ENCODE measurements around the gene CIT.

- no peak for TF ChIP-seq CTCF (IDR thresholded peaks at IDR 0.05 in 2 of 3, conservative IDR thresholded peaks at IDR 0.05 in 1 of 3; ENCODE audit: control insufficient read depth in 2 of 3, extremely low read depth in 1 of 3, insufficient read depth in 1 of 3, low read depth in 3 of 3, low read length in 3 of 3)
- no peak for TF ChIP-seq EZH2 (IDR thresholded peaks at IDR 0.05; ENCODE audit: borderline replicate concordance, control insufficient read depth, low read depth, low read length)
- no peak for TF ChIP-seq SMAD5 (IDR thresholded peaks at IDR 0.05; ENCODE audit: low read depth)
- TF ChIP-seq DPF2 (IDR thresholded peaks at IDR 0.05): no peak
- TF ChIP-seq IRF3 (IDR thresholded peaks at IDR 0.05): no peak
- TF ChIP-seq POLR2AphosphoS5 (IDR thresholded peaks at IDR 0.05; ENCODE audit: low read length): no peak
- no peak for TF ChIP-seq KDM1A (IDR thresholded peaks at IDR 0.05; ENCODE audit: borderline replicate concordance)
- no peak for TF ChIP-seq RAD21 (IDR thresholded peaks at IDR 0.05; ENCODE audit: insufficient read depth, low read depth, low read length)
- no peak for TF ChIP-seq JUNB (IDR thresholded peaks at IDR 0.05)
- TF ChIP-seq USF2 (IDR thresholded peaks at IDR 0.05; ENCODE audit: borderline replicate concordance, low read depth, low read length): no peak
- no peak for TF ChIP-seq SRF (IDR thresholded peaks at IDR 0.05; ENCODE audit: low read depth in 2 of 2, low read length in 2 of 2)
- no peak for TF ChIP-seq JUND (IDR thresholded peaks at IDR 0.05; ENCODE audit: low read depth, low read length)
Observed at GRCh38 chr12:119665164-119665929, 211.8 kb downstream of the CIT start.
